GM19468 (cell line): ENCODE measurements around the gene TAS1R3.
"Not testable (repeated sequence)": the region's sequence is repeated elsewhere in the genome, so short reads cannot be mapped to it uniquely, and the experiment has no call there.

Experiments
- ATAC-seq: cut with Tn5 transposase; IDR thresholded peaks from one replicate; pipeline ENCODE4 v1.9.1; 2021; ENCODE audit warnings: mild to moderate bottlenecking, moderate library complexity, moderate number of reproducible peaks; ENCODE audit not compliant: unreplicated experiment; ENCODE audit errors: extremely low read depth

The TAS1R3 gene

DNA sequence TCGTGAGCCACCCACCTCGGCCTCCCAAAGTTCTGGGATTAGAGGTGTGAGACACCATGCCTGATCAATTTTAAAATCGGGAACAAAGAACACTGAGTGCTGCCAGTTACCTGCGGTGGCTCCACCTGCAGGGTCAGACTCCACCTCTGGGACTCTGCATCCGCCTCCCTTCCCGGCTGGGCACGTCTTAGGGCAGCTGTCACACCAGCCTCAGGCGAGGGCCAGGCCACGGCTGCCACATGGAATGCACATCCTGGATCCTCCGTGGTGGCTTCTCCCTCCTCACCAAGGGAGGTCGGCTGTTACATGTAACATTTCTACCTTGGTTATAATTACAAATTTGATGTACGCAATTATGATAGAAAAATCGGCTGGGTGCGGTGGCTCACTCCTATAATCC, 33.2 kb downstream of the TAS1R3 start:
- no peak for ATAC-seq

DNA sequence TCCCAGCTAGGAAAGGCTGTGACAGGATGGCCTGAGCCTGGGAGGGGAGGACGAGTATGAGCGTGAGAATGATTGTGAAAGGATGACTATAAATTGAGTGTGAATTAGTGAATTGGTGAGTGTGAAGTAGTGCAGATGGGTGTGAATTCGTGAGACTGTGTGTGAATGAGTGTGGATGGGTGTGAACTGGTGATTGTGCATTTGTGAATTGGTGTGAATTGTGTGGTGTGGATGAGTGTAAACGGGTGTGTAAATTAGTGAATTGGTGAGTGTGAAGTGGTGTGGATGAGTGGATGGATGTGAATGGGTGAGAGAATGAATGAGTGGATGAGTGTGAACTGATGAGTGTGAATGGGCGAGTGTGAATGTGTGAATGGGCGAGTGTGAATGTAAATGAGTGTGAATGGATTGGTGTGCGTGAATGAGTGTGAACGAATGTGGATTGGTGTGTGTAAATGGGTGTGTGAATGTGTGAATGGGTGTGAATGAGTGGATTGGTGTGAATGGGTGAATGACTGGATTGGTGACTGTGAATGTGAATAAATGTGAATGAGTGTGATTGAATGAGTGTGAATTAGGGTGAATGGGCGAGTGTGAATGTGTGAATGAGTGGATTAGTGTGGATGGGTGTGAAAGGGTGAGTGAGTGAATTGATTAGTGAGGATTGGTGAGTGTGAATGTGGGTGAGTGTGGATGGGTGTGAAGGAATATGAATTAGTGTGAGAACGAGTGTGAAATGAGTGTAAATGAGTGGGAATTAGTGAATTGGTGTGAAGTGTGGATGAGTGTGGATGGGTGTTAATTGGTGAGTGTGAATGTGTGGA, 35.0 kb downstream of the TAS1R3 start:
- ATAC-seq: no peak

GRCh38 chr1:1366699-1367066, 35.6 kb downstream of the TAS1R3 start:
- ATAC-seq: no peak

GRCh38 chr1:1367315-1367714, 36.2 kb downstream of the TAS1R3 start:
- ATAC-seq: no peak

DNA sequence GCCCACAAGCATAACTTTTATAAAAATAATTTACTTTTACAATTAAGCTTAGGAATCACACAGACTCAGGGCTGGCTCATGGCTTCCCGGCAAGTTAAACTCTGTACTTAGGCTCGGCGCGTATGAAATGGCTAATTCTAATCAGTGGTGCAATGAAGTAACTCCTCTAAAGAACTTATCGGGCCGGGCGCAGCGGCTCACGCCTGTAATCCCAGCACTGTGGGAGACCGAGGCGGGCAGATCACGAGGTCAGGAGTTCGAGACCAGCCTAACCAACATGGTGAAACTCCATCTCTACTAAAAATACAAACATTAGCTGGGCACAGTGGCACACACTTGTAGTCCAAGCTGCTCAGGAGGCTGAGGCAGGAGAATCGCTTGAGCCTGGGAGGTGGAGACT, 39.0 kb downstream of the TAS1R3 start:
- ATAC-seq: not testable (repeated sequence)

GRCh38 chr1:1370771-1371300, 39.8 kb downstream of the TAS1R3 start:
- ATAC-seq: no peak

DNA sequence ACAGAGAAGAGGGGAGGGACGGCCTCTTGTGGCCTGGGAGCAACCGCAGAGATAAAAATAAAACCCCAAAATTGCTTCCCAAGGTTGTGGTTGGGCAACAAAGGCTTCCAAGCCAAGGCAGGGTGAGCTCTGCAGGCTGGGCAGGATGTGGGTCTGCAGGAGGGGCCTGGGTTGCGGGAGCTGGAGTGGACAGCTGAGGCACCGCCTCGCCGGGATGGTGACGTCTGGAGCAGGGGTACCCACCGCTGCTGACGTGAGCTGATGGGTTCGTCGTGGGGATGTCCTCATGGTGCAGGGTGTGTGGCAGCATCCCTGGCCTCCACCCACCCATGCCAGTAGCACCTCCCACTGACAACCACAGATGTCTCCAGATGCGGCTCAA, 40.3 kb downstream of the TAS1R3 start:
- no peak for ATAC-seq

DNA sequence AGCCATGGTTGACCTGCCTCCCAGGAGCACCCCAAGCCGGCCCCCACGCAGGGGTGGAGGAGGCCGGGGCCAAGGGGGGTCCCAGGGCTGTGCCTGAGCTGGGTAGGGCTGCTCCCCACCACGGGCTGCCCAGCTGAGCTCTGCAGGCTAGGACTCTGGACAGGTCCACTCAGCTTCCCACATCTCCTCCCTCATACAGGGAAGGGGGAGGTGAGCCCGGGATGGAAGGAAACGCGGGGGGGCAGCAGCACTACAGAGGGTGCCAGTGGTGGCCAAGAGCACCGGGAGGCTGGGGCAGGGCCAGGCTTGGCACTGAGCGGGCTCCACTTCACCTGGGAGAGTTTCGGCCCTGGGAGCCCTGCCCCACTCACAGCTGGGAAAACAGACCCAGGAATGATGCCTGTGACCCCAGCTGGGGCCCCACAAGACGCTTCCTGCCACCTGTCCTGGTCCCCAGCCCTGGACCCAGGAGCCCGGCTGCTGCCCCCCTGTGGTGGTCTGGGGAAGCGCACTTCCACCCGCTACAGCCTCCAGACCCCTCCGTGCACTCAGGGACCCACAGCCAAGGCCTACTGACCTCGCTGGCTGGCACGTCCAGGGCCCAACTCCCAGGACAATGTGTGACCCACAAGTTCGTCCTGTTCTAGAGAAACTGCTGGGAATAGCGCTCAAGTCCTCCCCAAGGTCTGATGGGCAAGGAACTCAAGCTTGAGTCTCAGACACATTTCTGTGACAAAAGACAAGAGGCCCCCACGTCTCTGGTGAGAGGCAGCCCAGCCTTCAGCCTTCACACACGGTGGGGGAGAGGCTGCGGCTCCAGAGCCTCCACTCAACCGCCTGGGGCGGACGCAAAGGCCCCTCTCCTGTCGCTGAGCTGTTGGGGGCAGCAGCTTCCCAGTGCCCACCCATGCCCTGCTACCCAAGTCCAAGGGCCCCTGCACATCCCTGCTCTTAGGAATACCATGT, 40.9 kb downstream of the TAS1R3 start:
- ATAC-seq: no peak

GRCh38 chr1:1373051-1373814, 42.2 kb downstream of the TAS1R3 start:
- no peak for ATAC-seq

- no peak for ATAC-seq
Measured at GRCh38 chr1:1373815-1374588, 42.9 kb downstream of the TAS1R3 start.

DNA sequence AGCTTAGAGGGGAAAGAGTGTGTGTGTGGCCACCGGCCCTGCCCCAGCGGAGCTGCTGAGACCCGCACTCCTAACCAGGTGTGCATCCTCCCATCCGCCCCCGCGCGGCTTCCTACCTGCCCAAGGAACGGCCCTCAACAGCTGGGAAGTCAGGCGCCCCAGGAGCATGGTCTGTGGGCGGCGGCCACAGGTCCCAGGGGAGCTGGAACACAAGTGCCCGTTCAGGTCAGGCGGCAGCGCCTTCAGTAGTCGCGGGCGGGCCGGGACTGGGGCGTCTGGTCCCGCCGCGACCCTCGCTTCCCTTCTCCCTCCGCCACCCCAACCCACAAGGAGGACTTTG, 43.5 kb downstream of the TAS1R3 start:
- no peak for ATAC-seq

DNA sequence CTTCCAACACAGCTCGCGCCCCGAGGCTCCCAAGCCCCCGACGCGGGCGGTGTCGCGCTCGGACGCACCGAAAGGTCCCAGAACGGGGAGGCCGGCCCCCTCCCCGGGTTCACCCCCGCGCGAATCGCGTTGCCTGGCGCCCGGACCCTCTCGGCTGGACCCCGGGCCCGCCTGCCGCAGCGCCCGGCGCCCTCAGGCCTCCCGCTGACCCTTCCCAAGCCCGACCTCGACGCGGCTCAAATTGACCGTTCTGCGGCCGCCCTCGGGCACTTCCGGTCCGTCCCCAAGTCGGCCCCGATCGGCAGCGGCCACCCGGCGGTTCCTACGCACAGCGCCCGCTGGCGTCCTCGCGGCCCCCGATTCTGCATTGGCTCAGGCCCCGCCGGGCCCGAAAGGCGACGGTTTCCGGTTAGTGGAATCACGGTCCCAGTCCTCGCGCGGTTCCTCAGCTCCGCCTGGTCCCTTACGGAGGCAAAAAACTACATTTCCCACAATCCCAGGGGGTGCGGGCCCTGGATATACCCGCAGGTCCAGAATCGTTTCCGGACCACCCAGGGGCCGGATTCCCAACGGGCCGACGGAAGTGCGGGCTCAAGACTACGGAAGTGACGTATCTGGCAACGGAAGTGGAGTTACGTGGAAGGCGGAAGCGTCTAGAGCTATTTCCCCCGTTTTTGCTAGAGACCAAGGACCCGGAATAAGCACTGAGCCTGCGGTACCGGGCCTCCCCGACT, 44.0 kb downstream of the TAS1R3 start, which contains the start of gene AURKAIP1:
Gene AURKAIP1, minus strand, starts transcription at position 279 of the 734 bp plus-strand sequence. CDS start 451 bp downstream, outside the sequence.
- ATAC-seq: peak; percentile 89

GRCh38 chr1:1376551-1377226, 45.6 kb downstream of the TAS1R3 start:
- no peak for ATAC-seq

GRCh38 chr1:1377540-1378205, 46.6 kb downstream of the TAS1R3 start:
- no peak for ATAC-seq

DNA sequence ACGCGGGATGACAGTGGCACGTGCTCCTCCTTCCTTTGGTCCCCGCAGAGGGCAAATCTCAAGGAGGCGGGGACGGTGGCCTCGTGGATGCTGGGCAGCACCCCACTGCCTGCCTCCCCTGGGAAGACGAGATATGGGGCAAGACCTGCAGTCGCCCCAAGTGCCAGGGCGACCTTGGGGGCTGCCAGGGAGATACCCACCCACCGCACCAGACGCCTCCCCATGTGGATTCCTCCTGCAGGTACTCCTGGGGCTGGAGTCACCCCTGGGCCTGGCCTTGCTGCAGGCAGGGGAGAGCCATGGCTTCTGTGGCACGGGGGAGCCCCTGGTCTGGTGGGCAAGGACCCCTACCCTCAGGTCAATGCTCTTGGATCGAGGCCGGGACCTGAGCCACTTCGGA, 49.8 kb downstream of the TAS1R3 start:
- no peak for ATAC-seq

GRCh38 chr1:1381294-1381693, 50.2 kb downstream of the TAS1R3 start:
- no peak for ATAC-seq
